Measurements from ENCODE around the gene PGBD5. TPM values are rescaled to one million over a fixed set of nuclear protein-coding genes. Genes with fewer than 3 reads are reported as not detected.

Gene PGBD5
- total RNA-seq, 1 experiment from 2014 or later: 37.8 TPM

GRCh38 chr1:230332575-230333066 lies 93.5 kb downstream of the PGBD5 start:
- intact Hi-C loops (cut with micrococcal nuclease; ENCODE audit: unreplicated experiment): no loop called here
- H3K4me3 Mint-ChIP-seq (ENCODE audit: low read depth, unreplicated experiment): no peak overlapping the region
- no TSS peak for BruUV-seq (replicated peaks)
- H3K36me3 Mint-ChIP-seq (ENCODE audit: insufficient read depth, unreplicated experiment): peaks cover 10% of the 10 kb centered on the region
- no peaks in the 10 kb centered on the region for H3K9me3 Mint-ChIP-seq (ENCODE audit: low read depth, unreplicated experiment)
- TF ChIP-seq CTCF (IDR thresholded peaks at IDR 0.05; ENCODE audit: unreplicated experiment): no peak
- no peak overlapping the region for H3K27ac Mint-ChIP-seq (ENCODE audit: unreplicated experiment)
- no peak for DNase-seq
- H3K4me1 Mint-ChIP-seq (ENCODE audit: low read depth, unreplicated experiment): peaks cover 11% of the 10 kb centered on the region
- H3K27me3 Mint-ChIP-seq (ENCODE audit: unreplicated experiment): no peaks in the 10 kb centered on the region
- CTCF ChIA-PET: no interaction called here

GRCh38 chr1:230332061-230332460 lies 94.1 kb downstream of the PGBD5 start:
- H3K27me3 Mint-ChIP-seq (ENCODE audit: unreplicated experiment): no peaks in the 10 kb centered on the region
- H3K4me1 Mint-ChIP-seq (ENCODE audit: low read depth, unreplicated experiment): peaks cover 11% of the 10 kb centered on the region
- peaks cover 10% of the 10 kb centered on the region for H3K36me3 Mint-ChIP-seq (ENCODE audit: insufficient read depth, unreplicated experiment)
- no peak for TF ChIP-seq CTCF (IDR thresholded peaks at IDR 0.05; ENCODE audit: unreplicated experiment)
- BruUV-seq (replicated peaks): no TSS peak
- DNase-seq: no peak
- intact Hi-C loops (cut with micrococcal nuclease; ENCODE audit: unreplicated experiment): no loop called here
- no peak overlapping the region for H3K4me3 Mint-ChIP-seq (ENCODE audit: low read depth, unreplicated experiment)
- no peaks in the 10 kb centered on the region for H3K9me3 Mint-ChIP-seq (ENCODE audit: low read depth, unreplicated experiment)
- CTCF ChIA-PET: no interaction called here
- no peak overlapping the region for H3K27ac Mint-ChIP-seq (ENCODE audit: unreplicated experiment)

- CTCF ChIA-PET: no interaction called here
- peaks cover 11% of the 10 kb centered on the region for H3K4me1 Mint-ChIP-seq (ENCODE audit: low read depth, unreplicated experiment)
- no peaks in the 10 kb centered on the region for H3K9me3 Mint-ChIP-seq (ENCODE audit: low read depth, unreplicated experiment)
- no peak overlapping the region for H3K27ac Mint-ChIP-seq (ENCODE audit: unreplicated experiment)
- intact Hi-C loops (cut with micrococcal nuclease; ENCODE audit: unreplicated experiment): no loop called here
- no TSS peak for BruUV-seq (replicated peaks)
- H3K36me3 Mint-ChIP-seq (ENCODE audit: insufficient read depth, unreplicated experiment): peaks cover 4% of the 10 kb centered on the region
- no peak for TF ChIP-seq CTCF (IDR thresholded peaks at IDR 0.05; ENCODE audit: unreplicated experiment)
- no peaks in the 10 kb centered on the region for H3K27me3 Mint-ChIP-seq (ENCODE audit: unreplicated experiment)
- no peak overlapping the region for H3K4me3 Mint-ChIP-seq (ENCODE audit: low read depth, unreplicated experiment)
- no peak for DNase-seq
These were observed 96.0 kb downstream of the PGBD5 start for GRCh38 chr1:230330157-230330556.

GRCh38 chr1:230328342-230329015 lies 97.7 kb downstream of the PGBD5 start:
- Mint-ChIP-seq H3K36me3 (ENCODE audit: insufficient read depth, unreplicated experiment) (peaks cover 3% of the 10 kb centered on the region), H3K27me3 (ENCODE audit: unreplicated experiment) (no peaks in the 10 kb centered on the region), H3K4me1 (ENCODE audit: low read depth, unreplicated experiment) (peaks cover 11% of the 10 kb centered on the region), H3K9me3 (ENCODE audit: low read depth, unreplicated experiment) (no peaks in the 10 kb centered on the region), H3K27ac (ENCODE audit: unreplicated experiment) (no peak overlapping the region), H3K4me3 (ENCODE audit: low read depth, unreplicated experiment) (no peak overlapping the region)
- TF ChIP-seq CTCF (IDR thresholded peaks at IDR 0.05; ENCODE audit: unreplicated experiment): no peak
- intact Hi-C loops (cut with micrococcal nuclease; ENCODE audit: unreplicated experiment): no loop called here
- CTCF ChIA-PET: interaction anchor here (0.6 to 0.7 kb wide), 2 partner anchors 431 to 748 kb away, joined by 4 to 9 read pairs; no protein-coding TSS in a partner anchor
- BruUV-seq (replicated peaks): no TSS peak
- no peak for DNase-seq
